Stimulated activated CD8-positive, alpha-beta memory T cell treated with anti-CD3 and anti-CD28 coated beads, Interleukin-2, amount 100 ng/mL, for 48 hours (primary cell): Measurements from ENCODE around the gene NISCH.

Experiments
- DNase-seq, 2 donors: peaks; one replicate each; pipeline ENCODE4 v3.0.0-alpha.2; 2020; ENCODE audit warnings: low read depth in 2 of 2

NISCH gene

DNA sequence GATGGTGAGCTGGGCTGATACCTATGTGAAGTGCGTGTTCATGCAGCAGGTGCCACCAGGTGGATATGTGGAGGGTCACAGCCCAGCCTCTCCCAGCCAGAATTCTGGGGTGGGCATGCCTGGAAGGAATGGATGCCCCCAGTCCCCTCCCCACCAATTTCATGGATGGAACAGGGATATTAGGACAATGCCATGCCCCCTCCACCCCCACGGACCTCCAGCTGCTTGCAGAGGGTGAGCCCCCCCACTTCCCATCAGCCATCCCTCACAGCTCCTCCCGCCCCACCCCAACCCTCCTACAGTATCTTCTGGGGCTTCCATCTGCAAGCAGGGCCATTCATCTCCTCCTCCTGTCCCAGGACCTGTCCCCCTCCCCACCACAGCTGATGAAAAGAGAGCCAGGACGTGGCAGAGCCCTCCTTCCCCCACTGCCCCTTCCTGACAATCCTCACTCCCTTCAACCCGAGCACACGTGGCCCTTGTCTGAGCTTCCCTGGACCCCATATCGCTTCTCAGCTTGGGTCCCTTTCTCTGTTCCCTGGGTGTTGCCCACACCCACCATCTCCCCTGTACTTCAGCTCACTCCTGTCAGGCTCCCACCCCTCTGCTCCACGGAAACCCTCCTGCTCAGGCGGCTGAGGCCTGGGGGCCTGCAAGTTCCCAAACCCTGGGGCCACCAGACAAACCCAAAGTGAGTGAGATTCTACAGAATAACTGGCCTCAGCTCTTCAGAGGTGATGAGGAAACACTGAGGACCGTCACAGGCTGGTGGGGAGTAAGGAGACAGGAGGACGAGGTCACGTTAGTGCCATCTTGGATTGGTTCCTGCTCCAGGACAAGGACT lies 7.7 kb upstream of the NISCH start:
- no peak for DNase-seq

DNA sequence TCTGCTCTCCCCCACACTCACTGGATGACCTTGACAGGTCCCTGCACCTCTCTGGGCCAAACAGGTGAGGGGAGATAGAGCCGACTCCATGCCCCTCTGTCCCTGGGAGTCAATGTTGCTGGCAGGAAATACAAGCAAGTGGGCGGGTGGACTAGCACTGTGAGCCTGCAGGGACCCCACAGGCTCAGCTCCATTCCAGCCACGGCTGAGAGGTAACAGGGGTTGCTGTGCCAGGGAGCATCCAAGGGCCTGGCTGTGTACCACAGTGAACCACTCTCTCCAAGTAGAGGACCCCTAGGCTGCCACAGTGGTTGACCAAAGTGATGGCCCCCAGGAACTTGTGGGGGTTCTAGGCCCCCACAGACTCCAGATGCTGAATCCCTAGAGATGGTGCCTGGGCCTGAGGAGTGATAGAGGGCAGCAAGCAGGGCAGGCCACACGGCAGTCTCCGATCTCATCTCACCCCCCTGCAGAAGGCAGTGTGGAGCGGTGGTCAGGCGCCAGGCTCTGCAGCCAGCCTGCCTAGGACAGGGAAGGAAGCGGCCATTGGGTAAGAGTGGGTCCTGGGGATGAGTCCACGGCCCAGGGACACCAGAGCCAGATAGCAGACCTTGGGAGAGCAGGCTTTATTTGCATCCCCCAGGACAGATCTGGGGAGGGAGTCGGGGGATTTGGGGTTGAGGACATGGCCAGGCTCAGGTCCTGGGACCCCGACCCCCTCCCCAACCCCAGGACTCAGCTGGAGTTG lies 4.7 kb upstream of the NISCH start:
- no peak for DNase-seq

DNA sequence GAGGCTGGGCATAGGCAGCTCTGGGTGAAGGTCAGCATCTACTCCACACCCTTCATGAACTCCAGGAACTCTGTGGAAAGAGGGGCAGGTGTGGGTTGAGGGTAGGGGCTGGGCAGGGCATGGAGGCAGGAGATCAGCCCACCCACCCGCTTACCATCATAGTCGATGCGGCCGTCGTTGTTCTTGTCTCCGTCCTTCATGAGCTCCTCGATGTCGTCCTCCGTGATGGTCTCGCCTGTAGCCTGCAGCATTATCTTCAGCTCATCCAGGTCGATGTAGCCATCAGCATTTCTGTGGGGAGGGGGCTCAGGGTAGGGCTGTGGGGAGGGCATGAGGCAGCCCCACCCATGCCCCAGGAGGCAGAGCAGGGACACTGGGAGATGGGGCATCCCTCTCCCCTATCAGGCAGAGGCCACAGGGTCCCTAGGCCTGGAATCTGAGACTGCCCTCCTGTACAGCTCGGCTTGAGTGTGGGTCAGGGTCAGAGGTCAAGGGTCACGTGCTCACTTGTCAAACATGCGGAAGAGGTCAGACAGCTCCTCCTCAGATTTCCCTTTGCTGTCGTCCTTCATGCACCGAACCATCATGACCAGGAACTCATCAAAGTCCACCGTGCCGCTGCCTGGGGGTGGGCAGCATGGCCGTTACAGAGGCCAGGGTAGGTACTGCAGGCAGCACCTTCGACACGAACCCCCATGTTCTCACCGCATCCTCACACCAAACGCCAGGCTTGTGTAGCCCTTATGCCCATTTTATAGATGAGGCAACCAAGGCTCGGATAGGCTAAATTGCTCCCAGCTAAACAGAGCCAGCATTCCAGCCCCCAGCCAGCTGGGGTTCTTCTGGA lies 3.9 kb upstream of the NISCH start:
- no peak for DNase-seq

DNA sequence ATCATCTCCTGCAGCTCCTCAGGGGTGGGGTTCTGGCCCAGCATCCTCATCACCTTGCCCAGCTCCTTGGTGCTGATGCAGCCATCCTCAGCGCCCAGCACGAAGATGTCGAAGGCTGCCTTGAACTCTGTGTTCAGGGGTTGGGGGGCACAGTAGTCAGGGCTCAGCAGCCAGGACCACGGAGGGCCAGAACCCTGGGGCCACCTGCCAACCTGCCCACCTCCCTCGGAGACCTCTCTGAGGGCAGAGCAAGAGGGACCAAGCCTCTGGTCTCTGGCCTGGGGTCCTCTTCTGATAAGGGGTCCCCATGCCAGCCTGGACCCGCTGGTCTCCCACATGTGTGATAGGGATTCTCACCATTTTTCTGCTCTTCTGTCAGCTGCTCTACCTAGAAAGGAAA lies 3.3 kb upstream of the NISCH start:
- DNase-seq: no peak

DNA sequence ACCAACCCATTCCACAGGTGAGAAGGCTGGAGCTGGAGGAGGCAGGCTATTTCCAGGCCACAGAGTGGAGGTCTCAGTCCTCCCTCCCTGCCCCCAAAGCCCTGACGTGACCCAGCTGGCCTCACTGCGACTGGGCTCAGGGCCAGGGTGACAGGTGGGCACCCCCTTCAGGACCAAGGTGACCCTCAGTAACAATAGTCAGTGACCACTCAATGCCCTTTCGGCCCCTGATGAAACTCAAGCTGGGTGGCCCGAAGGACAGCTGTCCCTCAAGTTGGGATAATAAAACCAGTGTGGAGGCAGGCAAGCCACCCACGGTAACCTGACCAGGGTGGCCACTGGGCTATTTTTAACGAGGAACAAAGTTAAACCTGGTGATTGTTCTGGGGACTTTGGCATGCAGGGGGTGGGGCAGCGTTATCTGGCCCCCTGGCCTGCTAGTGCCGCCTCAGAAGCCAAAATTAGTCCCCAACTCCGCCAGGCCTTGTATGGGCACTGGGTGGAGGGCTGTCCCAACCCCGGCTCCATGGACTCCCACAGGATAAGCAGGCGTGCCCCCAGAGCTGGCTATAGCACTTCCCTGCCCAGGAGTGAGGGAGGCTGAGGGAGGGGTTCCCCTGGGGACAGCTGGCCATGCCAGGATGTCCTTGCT lies 2.7 kb upstream of the NISCH start:
- DNase-seq: no peak

DNA sequence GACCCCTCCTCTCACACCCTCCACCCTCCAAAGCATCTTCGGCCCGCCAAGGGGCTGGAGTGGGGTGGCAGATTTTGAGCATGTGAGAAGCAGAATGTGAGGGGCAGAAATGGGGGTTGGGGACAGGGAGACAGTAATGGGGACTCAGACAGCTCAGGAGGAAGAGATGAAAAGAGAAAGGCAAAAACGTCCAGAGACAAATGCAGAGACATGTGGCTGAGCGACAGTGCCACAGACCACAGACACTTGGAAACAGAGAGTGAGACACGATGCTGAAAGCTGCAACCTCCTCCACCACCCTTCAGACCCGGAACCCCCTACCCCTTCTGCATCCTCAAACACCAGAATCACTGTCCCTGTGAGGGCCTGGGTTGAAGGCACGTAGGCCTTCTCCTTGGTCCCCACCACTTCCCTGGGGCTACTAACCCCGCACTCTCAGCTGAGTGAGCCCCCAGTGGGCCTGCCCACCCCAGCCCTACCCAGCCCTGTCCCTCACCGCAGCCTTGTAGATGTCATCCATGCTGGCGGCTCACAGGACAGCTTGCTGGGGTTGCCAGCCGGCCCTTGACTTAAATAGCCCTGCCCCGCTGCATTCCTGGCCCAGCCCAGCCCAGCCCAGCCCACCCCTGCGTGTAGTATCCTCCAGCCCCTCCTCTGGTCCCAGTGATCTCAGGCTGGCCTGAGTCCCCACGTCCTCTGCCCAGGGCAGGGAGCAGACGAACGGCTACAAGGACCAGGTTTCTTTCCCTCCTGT lies 1.7 kb upstream of the NISCH start, which contains the start of gene TNNC1:
Gene TNNC1, minus strand, starts transcription at position 546 of the 754 bp plus-strand sequence. Its CDS starts 26 bp downstream, at position 520.
- DNase-seq: no peak

DNA sequence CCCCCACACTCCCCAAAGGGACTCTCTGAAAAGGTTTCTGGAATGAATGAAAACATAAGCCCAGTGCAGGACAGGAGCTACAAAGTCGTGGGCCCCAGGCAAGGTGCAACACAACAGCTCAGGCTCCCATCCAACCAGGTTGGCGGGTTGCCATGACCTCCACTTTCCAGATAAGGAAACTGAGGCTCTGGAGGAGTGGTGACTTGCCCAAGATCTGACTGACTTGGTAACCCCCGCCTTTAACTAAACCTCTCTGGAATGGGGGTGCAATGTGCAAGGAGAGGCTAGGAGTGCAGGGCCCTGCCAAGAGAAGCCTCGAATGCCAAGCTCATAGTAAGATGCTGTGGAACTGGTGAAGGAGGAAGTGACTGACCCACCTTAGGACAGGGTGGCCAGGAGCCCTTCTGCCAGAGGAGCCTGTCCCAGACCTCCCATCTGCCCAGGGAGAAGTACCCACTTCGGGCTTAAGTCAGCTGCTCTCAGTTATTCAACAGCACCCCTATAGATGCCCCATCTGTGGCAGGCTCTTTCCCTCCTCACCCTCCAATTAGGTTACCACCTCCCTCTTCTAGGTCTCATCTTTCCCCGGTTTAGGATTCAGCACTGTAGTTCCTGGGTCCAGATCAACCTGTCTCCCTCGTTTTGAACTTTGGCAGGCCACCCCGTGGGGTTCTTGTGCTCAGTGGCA lies 1.0 kb upstream of the NISCH start:
- DNase-seq: no peak

DNA sequence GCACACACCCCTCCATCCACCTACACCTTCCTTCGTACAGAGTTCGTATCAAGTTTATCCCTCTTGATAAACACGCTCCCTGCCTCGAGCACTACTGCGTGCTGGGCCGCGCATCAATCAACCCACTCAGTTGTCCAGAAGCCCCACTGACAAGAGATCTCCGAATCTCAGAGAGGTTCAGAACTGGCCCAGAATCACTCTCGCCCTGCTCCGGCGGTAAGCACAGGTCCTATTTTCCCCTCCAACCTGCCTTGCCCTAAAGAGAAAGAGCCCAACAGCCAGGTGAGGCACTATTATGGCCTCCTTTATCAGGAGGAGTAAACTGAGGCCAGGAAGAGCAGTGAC lies 494 bp upstream of the NISCH start:
- no peak for DNase-seq

DNA sequence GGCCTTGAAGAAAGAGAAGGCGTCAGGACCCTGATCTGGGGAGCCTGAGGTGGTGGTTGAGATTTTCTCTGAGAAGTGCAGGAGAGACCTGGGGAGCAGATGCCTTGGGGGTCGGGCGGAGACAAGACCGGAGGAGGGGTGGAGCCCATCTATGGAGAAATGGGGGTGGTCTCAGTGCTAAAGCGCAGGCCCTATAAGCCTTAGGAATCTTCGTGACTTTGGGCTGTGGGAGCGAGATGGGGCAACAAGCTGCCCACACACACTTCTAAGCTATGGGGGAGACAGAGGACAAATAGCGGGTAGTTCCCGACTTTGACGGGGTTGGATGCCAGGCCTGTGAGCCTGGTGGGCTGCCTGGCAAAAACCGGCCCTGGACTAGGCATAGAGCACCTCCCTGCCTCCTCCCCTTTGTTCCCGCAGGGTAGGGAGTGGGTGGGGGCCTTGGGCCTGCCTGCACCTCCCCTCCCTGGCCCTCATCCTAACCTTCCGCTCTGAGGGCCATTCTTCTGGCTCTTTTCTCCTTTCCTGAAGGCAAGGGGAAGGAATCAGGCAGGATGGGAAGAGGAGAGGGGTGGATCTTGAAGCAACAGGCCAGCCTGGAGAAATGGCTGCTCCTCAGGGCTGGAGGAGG lies 880 bp downstream of the NISCH start:
- no peak for DNase-seq

DNA sequence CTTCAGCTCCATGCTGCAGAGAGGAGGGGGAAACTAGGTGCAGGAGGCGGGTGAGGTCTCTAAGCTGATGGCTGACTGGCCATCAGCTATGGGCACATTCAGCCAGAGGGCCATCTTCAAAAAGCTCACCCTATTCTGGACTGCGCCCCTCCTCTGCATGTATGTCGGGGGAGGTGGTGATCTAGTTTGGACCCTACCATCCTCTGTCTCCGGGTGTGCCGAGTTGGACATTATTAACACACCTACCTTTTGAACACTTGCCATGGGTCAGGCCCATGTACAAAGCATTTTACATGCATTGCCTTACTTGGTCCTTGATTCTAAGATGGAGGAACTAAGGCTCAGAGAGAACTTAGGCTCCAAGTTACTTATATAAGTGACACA lies 1.4 kb downstream of the NISCH start:
- DNase-seq: no peak

DNA sequence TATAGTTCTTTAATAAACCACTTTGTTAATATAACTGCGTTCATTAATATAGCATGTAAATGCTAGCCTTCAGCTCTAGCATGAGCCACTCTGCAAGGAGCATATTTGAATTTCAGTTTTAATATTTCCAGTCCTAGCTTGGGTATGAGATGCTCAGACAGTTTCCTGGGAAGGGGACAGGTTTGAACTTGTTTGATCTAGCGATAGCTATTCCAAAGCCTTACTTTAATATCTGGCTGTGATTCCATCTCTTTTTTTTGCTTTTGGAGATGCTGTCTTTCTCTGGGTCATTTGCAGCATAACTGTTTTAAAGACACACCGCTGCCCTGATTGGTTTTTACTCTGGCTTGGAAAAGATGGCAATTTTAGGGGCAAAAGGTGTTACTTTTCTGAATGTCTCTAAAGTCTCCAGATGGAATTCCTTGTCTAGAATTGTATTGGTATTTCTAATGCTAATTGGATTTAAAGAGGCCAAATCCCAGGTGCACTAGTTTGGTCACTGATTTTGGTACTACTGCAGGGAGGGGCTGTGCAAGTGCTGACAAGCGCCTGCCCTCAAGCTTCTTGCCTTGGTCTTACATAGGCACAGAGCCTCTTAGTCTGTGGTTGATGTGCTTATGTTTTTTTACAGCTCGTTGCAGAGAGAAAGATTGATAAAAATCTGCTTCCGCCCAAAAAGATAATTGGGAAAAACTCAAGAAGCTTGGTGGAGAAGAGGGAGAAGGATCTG lies 2.8 kb downstream of the NISCH start:
- no peak for DNase-seq

DNA sequence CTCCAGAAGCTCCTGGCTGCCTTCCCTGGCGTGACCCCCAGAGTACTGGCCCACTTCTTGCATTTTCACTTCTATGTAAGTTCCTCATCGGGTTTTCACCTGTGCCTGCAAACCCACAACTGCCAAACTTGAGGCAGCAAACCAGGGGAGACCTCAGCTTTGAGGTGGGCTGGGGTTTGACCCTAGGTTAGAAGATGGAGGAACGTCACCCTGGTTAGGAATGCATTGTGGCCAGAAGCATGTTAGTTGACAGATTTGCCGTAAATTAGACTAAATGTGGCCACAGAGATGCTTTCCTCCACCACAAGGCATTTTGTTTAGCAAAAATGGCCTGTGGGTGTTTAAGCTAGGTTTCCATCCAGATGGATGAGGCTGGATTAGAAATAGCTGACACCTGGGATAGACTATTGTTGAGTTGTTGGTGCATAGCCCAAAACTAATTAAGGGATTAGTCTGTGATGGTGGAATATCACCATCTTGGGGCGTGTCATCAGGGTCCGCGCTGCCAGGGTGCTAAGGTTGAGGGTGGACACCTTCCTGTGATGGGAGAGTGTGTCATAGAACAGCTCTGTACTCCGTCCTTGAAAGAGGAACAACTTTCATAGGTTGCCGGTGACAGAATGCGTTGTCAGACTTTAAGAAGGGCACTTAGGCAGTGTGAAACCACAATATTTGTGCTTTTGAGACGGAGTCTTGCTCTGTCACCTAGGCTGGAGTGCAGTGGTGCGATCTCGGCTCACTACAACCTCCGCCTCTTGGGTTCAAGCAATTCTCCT lies 3.6 kb downstream of the NISCH start:
- DNase-seq: no peak

DNA sequence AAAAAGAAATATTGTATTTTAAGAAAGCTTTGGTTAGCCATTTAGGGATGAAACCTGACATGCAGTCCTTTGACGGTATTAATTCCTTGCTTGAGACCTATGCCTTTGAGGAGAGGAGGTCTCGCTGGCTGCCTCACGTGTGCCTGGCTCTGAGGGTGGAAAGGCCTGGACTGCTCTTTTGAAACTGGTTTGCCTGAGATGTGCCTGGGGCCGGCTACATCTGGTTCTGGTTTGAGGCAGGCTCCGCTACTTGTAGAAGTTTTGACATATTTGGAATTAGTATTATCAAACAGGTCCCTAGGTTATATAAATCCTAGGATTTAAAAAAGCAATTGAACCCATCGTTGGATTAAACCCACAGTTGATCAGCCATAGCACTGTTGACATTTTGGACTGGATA lies 6.5 kb downstream of the NISCH start:
- no peak for DNase-seq

DNA sequence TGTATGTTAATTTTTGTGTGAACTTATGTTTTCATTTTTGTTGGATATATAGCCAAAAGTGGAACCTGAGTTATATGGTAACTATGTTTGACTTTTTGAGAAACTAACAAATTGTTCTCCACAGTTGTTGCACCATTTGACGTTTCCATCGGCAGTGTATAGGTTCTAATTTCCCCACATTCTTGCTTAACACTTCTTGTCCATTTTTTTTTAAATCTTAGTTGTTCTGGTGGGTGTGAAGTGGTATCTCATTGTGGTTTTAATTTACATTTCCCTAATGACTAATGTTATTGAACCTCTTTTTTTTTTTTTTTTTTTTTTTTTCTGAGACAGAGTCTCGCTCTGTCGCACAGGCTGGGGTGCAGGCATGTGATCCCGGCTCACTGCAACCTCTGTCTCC lies 8.0 kb downstream of the NISCH start:
- no peak for DNase-seq

DNA sequence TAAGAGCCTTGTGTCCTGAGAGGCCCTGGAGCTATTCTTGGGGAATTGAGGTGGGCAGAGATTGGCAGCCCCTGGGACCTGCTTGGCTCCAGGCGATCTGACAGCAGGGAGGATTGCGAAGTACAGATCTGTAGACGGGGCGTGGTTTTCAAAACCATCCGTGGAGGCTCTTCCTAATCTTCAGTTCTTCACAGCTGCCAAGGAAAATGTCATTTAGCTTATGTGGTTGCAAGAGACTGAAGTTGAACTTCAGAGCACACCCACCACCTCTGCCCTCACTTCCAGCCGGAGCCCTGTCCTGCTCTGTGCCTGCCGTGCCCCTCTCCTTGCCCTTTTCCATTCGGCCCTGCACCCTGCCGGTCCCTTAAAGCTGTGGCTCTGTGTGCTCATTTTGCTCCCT lies 12.9 kb downstream of the NISCH start:
- DNase-seq: no peak

DNA sequence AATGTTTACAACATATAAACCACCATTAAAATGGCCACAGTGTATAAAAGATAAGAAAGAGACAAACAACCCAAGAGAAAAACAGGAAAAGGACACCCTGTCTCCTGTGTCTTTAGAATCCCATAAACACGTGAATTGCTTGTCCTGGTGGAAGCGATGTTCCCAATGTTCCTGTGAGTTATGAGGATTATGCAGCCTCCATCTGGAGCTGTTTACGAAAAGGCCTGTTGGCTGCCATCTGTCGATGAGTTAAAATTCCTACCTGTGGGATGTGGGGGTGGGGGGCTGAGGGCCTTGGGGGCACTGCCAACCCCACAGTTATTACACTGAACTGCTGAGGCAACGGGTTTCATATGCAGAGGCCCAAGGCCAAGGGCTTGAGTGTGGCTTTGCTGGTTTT lies 13.6 kb downstream of the NISCH start:
- no peak for DNase-seq

DNA sequence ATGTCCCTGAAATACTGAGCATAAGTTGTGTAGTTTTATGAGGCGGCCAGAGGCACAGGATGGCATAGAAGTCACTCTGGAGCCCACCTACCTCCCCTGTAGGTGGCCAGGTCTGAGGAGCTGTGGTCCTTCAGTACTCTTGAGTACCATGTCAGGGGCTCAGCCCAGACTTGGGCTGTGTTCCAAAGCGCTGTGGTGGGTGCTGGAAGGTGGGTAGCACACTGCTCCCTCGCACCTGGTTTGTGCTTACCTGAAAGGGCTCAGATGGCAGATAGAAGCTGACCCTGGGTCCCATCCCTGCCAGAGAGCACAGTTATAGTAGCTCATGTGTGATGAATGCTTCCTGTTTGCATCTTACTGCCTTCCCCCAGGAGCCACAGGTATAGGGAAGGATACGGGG lies 15.5 kb downstream of the NISCH start:
- no peak for DNase-seq

DNA sequence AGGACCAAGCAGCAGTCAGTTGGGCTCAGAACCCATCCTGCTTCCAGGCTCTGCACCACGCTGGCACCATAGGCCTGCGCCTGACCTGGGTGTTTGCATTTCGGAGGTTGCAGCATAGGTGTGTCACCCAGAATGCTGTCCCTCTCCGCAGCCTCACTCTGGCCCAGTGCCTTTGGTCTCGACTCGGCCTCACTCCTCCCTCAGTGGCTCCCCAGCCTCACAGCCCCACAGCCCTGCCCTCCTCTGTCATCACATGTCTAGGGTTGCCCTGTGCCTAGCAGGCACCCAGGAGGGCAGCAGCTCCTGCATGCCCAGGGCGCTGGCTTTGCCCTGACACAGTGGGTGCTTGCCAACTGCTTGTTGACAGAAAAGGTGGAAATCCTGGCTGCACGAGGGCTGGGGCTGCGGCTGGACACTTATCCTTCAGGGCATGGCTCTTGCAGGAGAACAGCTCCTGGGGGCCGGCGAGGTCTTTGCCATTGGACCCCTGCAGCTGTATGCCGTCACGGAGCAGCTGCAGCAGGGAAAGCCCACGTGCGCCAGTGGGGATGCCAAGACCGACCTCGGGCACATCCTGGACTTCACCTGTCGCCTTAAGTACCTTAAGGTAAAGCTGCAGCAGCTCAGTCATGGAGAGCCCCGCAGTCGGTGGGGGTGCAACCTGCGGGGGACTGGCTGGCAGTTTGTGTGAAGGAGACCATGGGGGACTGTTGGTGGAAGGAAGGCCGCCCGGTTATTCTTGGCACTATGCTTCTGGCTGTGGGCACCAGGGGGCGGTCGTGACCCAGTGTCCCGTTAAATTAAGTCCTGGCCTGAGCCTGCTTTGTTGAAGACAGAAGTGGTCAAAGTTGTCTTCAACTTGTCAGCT lies 16.2 kb downstream of the NISCH start:
- DNase-seq: no peak
